Chondrocyte (in vitro differentiated cells): Measurements from ENCODE around the gene CCDC18. TPM values are rescaled to one million over a fixed set of nuclear protein-coding genes. Genes with fewer than 3 reads are reported as not detected.
"Not testable (repeated sequence)": the region's sequence is repeated elsewhere in the genome, so short reads cannot be mapped to it uniquely, and the experiment has no call there.

Experiments
- DNase-seq: peaks from one replicate; pipeline ENCODE4 v3.0.0; 2021; ENCODE audit warnings: mixed read lengths, low spot score
- H3K27ac Mint-ChIP-seq: one replicate; pipeline ENCODE4 v1.8.0; 2021; ENCODE audit warnings: mild to moderate bottlenecking, moderate library complexity, mixed read lengths; ENCODE audit not compliant: unreplicated experiment
- H3K27me3 Mint-ChIP-seq: 2 replicates; pipeline ENCODE4 v1.8.0; 2021; ENCODE audit warnings: low read depth, mixed read lengths
- H3K36me3 Mint-ChIP-seq: 2 replicates; pipeline ENCODE4 v1.8.0; 2021; ENCODE audit warnings: low read depth, mixed read lengths
- H3K4me1 Mint-ChIP-seq: 2 replicates; pipeline ENCODE4 v1.8.0; 2021; ENCODE audit warnings: low read depth, mild to moderate bottlenecking, mixed read lengths
- H3K4me3 Mint-ChIP-seq: one replicate; pipeline ENCODE4 v1.8.0; 2021; ENCODE audit warnings: mild to moderate bottlenecking, moderate library complexity, mixed read lengths; ENCODE audit not compliant: unreplicated experiment
- H3K9me3 Mint-ChIP-seq: 2 replicates; pipeline ENCODE4 v1.8.0; 2021; ENCODE audit warnings: low read depth, mixed read lengths
- total RNA-seq: library from RNA; stranded (reverse); gene quantifications from 3 replicates; pipeline ENCODE4 v1.2.1, GENCODE V29; 2021
- TF ChIP-seq, protein P1 (sequence below): fragments of 200-600 bp; sonication (generic); IDR thresholded peaks from 2 replicates; pipeline ENCODE4 v1.5.0; 2021; ENCODE audit warnings: antibody characterized with exemption, mild to moderate bottlenecking, moderate library complexity

The CCDC18 gene
- total RNA-seq, 1 donor from 2014 or later: 3.6 TPM

DNA sequence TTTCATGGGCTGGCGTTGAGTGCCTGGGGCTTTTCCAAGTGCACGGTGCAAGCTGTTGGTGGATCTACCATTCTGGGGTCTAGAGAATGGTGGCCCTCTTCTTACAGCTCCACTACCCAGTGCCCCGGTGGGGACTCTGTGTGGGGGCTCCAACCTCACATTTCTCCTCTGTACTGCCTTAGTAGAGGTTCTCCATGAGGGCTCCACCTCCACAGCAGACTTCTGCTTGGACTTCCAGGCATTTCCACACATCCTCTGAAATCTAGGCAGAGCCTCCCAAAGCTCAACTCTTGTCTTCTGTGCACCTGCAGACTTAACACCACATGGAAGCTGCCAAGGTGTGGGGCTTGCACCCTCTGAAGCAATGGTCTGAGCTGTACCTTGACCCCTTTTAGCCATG, 82.1 kb downstream of the CCDC18 start:
- peaks cover 13% of the 10 kb centered on the region for H3K9me3 Mint-ChIP-seq
- H3K4me3 Mint-ChIP-seq: no peak overlapping the region
- H3K27ac Mint-ChIP-seq: no peak overlapping the region
- H3K36me3 Mint-ChIP-seq: peaks cover 20% of the 10 kb centered on the region
- H3K4me1 Mint-ChIP-seq: no peaks in the 10 kb centered on the region
- TF ChIP-seq, protein P1, sequence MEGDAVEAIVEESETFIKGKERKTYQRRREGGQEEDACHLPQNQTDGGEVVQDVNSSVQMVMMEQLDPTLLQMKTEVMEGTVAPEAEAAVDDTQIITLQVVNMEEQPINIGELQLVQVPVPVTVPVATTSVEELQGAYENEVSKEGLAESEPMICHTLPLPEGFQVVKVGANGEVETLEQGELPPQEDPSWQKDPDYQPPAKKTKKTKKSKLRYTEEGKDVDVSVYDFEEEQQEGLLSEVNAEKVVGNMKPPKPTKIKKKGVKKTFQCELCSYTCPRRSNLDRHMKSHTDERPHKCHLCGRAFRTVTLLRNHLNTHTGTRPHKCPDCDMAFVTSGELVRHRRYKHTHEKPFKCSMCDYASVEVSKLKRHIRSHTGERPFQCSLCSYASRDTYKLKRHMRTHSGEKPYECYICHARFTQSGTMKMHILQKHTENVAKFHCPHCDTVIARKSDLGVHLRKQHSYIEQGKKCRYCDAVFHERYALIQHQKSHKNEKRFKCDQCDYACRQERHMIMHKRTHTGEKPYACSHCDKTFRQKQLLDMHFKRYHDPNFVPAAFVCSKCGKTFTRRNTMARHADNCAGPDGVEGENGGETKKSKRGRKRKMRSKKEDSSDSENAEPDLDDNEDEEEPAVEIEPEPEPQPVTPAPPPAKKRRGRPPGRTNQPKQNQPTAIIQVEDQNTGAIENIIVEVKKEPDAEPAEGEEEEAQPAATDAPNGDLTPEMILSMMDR: no peak
- no peaks in the 10 kb centered on the region for H3K27me3 Mint-ChIP-seq
- no peak for DNase-seq

DNA sequence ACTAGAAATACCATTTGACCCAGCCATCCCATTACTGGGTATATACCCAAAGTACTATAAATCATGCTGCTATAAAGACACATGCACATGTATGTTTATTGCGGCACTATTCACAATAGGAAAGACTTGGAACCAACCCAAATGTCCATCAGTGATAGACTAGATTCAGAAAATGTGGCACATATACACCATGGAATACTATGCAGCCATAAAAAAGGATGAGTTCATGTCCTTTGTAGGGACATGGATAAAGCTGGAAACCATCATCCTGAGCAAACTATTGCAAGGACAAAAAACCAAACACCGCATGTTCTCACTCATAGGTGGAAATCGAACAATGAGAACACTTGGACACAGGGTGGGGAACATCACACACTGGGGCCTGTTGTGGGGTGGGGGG, 88.4 kb downstream of the CCDC18 start:
- DNase-seq, H3K4me1 Mint-ChIP-seq, H3K4me3 Mint-ChIP-seq, H3K27me3 Mint-ChIP-seq, H3K9me3 Mint-ChIP-seq, H3K27ac Mint-ChIP-seq: not testable (repeated sequence)
- peaks cover 11% of the 10 kb centered on the region for H3K36me3 Mint-ChIP-seq

DNA sequence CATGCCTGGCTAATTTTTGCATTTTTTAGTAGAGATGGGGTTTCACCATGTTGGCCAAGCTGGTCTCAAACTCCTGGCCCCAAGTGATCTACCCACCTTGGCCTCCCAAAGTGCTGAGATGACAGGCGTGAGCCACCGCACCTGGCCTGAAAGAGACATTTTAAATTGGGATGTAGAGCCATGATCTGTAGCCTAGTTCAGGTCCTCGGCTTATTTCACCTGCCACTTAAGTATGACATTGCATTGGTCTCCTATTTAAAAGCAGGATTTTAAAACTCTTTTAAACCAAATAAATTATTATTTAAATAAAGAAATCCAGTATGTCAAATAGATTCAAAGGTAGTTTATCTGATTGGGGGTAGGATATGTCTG, 94.7 kb downstream of the CCDC18 start:
- H3K4me3 Mint-ChIP-seq, H3K27ac Mint-ChIP-seq, H3K27me3 Mint-ChIP-seq, H3K9me3 Mint-ChIP-seq, H3K4me1 Mint-ChIP-seq, DNase-seq, H3K36me3 Mint-ChIP-seq: not testable (repeated sequence)

DNA sequence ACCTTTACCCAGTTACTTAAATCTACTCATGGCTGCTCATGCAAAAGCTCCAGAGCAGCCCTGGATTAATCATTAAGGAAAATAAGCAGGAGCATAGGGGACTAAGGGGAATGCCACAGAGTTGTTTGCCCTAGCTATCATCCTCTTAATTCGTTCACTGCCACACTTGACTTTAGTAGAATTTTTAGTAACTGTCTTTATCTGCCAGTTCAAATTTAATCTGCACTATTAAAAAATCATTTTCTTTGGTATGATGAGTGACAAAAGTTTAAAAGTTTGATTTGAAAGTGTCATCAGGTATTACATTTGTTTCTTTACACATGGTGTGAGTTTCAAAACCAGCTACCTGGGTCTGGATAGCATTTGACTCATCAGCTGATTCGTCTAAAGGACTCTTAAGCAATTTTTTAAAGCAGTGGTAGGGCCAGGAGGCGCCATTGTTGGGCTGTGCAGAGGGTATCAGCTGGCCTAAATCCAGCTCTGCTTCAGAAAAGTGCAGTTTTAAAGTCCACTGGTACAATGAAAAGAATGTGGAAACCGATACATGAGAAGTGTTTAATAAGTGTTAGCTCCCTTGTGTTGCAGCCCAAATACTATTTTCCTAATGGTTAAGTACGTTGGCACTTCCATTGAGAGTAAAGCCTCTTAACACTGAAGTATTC, 95.2 kb downstream of the CCDC18 start:
- no peaks in the 10 kb centered on the region for H3K4me1 Mint-ChIP-seq
- peaks cover 7% of the 10 kb centered on the region for H3K9me3 Mint-ChIP-seq
- H3K4me3 Mint-ChIP-seq: no peak overlapping the region
- H3K36me3 Mint-ChIP-seq: peaks cover 12% of the 10 kb centered on the region
- no peak for DNase-seq
- TF ChIP-seq, protein P1: no peak
- no peaks in the 10 kb centered on the region for H3K27me3 Mint-ChIP-seq
- H3K27ac Mint-ChIP-seq: no peak overlapping the region

DNA sequence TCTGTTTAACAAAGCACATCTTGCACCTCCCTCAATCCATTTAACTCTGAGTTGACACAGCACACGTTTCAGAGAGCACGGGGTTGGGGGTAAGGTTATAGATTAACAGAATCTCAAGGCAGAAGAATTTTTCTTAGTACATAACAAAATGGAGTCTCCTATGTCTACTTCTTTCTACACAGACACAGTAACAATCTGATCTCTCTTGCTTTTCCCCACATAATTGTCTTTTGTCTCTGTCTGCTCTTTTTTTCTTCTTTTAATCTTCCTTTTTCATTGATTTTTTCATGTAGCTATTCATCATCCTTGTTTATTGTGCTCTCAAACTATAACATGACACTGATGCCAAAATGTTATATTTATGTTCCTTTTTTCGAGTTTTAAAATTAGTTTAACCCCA, 97.0 kb downstream of the CCDC18 start:
- not testable (repeated sequence) for H3K27me3 Mint-ChIP-seq, H3K4me1 Mint-ChIP-seq, H3K4me3 Mint-ChIP-seq, DNase-seq, H3K9me3 Mint-ChIP-seq
- H3K27ac Mint-ChIP-seq: peak overlapping the region; percentile 8
- H3K36me3 Mint-ChIP-seq: peaks cover 11% of the 10 kb centered on the region

DNA sequence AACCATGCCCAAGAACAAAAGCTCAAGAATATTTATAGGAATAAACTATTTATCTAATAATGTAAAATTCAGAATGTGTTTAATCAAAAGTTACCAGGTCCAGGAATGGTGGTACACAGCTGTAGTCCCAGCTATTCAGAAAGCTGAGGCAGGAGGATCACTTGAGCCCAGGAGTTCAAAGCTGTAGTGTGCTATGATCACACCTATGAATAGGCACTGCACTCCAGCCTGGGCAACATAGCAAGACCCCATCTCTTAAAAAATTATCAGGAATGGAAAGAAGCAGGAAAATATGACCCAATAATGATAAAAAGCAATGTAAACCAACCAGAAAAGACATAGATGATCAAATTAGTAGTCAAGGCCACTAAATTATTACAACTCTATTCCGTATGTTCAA, 103.0 kb downstream of the CCDC18 start:
- no peak for DNase-seq

DNA sequence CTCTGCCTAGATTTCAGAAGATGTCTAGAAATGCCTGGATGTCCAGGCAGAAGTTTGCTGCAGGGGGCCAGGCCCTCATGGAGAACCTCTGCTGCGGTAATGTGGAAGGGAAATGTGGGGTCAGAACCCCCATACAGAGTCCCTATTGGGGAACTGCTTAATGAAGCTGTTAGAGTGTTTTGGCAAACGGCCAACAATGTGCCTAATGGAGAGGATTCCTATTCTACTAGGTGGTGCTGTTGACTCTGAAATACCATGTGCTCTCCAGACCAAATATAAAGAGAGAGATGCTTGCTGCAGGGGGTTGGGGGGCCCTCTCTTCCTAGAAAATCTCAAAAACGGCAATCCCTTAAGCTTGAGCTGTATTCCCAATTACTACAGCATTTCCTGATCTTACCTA, 108.0 kb downstream of the CCDC18 start:
- Mint-ChIP-seq H3K4me1 (no peaks in the 10 kb centered on the region), H3K27ac (no peak overlapping the region), H3K36me3 (peaks cover 5% of the 10 kb centered on the region), H3K4me3 (no peak overlapping the region), H3K9me3 (peaks cover 7% of the 10 kb centered on the region), H3K27me3 (no peaks in the 10 kb centered on the region)
- DNase-seq: no peak
- TF ChIP-seq, protein P1: no peak

More for the DNA sequence above, 103.0 kb downstream of the CCDC18 start:
- TF ChIP-seq, protein P1: no peak
- Mint-ChIP-seq H3K36me3 (peaks cover 8% of the 10 kb centered on the region), H3K4me1 (no peaks in the 10 kb centered on the region), H3K27ac (no peak overlapping the region), H3K27me3 (no peaks in the 10 kb centered on the region), H3K9me3 (peaks cover 7% of the 10 kb centered on the region), H3K4me3 (no peak overlapping the region)
